Suprapubic skin (tissue), 4 donors: ENCODE measurements around the gene REEP6. TPM values are rescaled to one million over a fixed set of nuclear protein-coding genes. Genes with fewer than 3 reads are reported as not detected.

Source experiments
- DNase-seq, 2 donors: peaks; one replicate each; pipeline ENCODE4 v3.0.0-alpha.2; 2019; ENCODE audit warnings: low spot score in 2 of 2
- H3K27ac ChIP-seq: fragments of 200-600 bp; sonication (generic); one replicate; pipeline ENCODE4 v1.5.1; 2019
- H3K27me3 ChIP-seq: fragments of 200-600 bp; sonication (generic); one replicate; pipeline ENCODE4 v1.5.1; 2019
- H3K36me3 ChIP-seq: fragments of 200-600 bp; sonication (generic); one replicate; pipeline ENCODE4 v1.5.1; 2019
- H3K4me1 ChIP-seq: fragments of 200-600 bp; sonication (generic); one replicate; pipeline ENCODE4 v1.5.1; 2019
- H3K4me3 ChIP-seq: fragments of 200-600 bp; sonication (generic); one replicate; pipeline ENCODE4 v1.5.1; 2019; ENCODE audit warnings: mild to moderate bottlenecking
- H3K9me3 ChIP-seq: fragments of 200-600 bp; sonication (generic); one replicate; pipeline ENCODE4 v1.5.1; 2019
- CTCF ChIP-seq, 2 donors: fragments of 200-600 bp in 1 of 2; fragments of 450-650 bp in 1 of 2; sonication (generic) in 1 of 2; IDR thresholded peaks; one replicate each; pipeline ENCODE4 v1.5.1; 2016 to 2019; ENCODE audit warnings: antibody characterized with exemption in 2 of 2, mild to moderate bottlenecking in 1 of 2, moderate library complexity in 1 of 2
- EP300 ChIP-seq: sonication (generic); formaldehyde crosslinking; IDR thresholded peaks from one replicate; pipeline ENCODE4 v1.6.1; 2017; ENCODE audit warnings: antibody characterized with exemption
- POLR2A ChIP-seq, 2 donors: fragments of 450-650 bp; IDR thresholded peaks; one replicate each; pipeline ENCODE4 v1.6.1; 2017; ENCODE audit warnings: antibody characterized with exemption in 2 of 2, mild to moderate bottlenecking in 2 of 2, moderate library complexity in 2 of 2
- POLR2AphosphoS5 ChIP-seq, 3 donors: sonication (generic); formaldehyde crosslinking; IDR thresholded peaks; one replicate each; pipeline ENCODE4 v1.6.1; 2017; ENCODE audit warnings: antibody characterized with exemption in 3 of 3
- WGBS: methylation state at CpG from one replicate; pipeline ENCODE4 v1.1.5; 2018; 5-methylcytosine and 5-hydroxymethylcytosine counted together
- total RNA-seq, 4 donors: library from RNA; depleted of rRNA; stranded (reverse); fragments of >200 nt; gene quantifications; one replicate each; pipeline ENCODE4 v1.1.0, GENCODE V29; 2016

Gene REEP6
- total RNA-seq, 4 donors from 2014 or later: 3.2 to 11.8 (median 8.1) TPM

- Histone ChIP-seq H3K4me1 (peaks cover 21% of the 10 kb centered on the region), H3K36me3 (no peaks in the 10 kb centered on the region), H3K4me3 (no peak overlapping the region), H3K9me3 (no peaks in the 10 kb centered on the region), H3K27ac (no peak overlapping the region), H3K27me3 (no peaks in the 10 kb centered on the region)
- 88% methylated on average over 24 of the region's 56 CpGs for WGBS
- TF ChIP-seq POLR2AphosphoS5 (IDR thresholded peaks at IDR 0.05): no peak
- no peak for TF ChIP-seq EP300
- no peak for TF ChIP-seq POLR2A (IDR thresholded peaks at IDR 0.05)
- DNase-seq: peak in 1 of 2 donors; percentile 53
Measured at GRCh38 chr19:1486720-1487575, 4.0 kb upstream of the REEP6 start.

- Histone ChIP-seq H3K27me3 (no peaks in the 10 kb centered on the region), H3K27ac (no peak overlapping the region), H3K4me1 (peaks cover 21% of the 10 kb centered on the region), H3K9me3 (no peaks in the 10 kb centered on the region), H3K36me3 (no peaks in the 10 kb centered on the region), H3K4me3 (no peak overlapping the region)
- DNase-seq: peak in 1 of 2 donors; percentile 71
- TF ChIP-seq POLR2A (IDR thresholded peaks at IDR 0.05) (no peak), CTCF (IDR thresholded peaks at IDR 0.05) (no peak), EP300 (no peak), POLR2AphosphoS5 (IDR thresholded peaks at IDR 0.05) (no peak)
- 91% methylated on average over 9 of the region's 40 CpGs for WGBS
Measured at GRCh38 chr19:1487576-1488281, 3.3 kb upstream of the REEP6 start.

- H3K9me3 ChIP-seq: no peaks in the 10 kb centered on the region
- no peak overlapping the region for H3K27ac ChIP-seq
- no peak for DNase-seq
- H3K36me3 ChIP-seq: no peaks in the 10 kb centered on the region
- no peak overlapping the region for H3K4me3 ChIP-seq
- peaks cover 21% of the 10 kb centered on the region for H3K4me1 ChIP-seq
- no peaks in the 10 kb centered on the region for H3K27me3 ChIP-seq
- TF ChIP-seq POLR2AphosphoS5 (IDR thresholded peaks at IDR 0.05): no peak
- 92% methylated on average over 11 of the region's 11 CpGs for WGBS
Measured at GRCh38 chr19:1488282-1488601, 2.7 kb upstream of the REEP6 start.

GRCh38 chr19:1489463-1490310, 1.3 kb upstream of the REEP6 start:
- 48% methylated on average over 15 of the region's 37 CpGs for WGBS
- H3K27me3 ChIP-seq: no peaks in the 10 kb centered on the region
- H3K36me3 ChIP-seq: no peaks in the 10 kb centered on the region
- no peak overlapping the region for H3K27ac ChIP-seq
- DNase-seq: no peak
- H3K9me3 ChIP-seq: no peaks in the 10 kb centered on the region
- peak overlapping the region; percentile 59 for H3K4me3 ChIP-seq
- no peak for TF ChIP-seq POLR2A (IDR thresholded peaks at IDR 0.05)
- no peak for TF ChIP-seq CTCF (IDR thresholded peaks at IDR 0.05)
- TF ChIP-seq EP300: no peak
- no peak for TF ChIP-seq POLR2AphosphoS5 (IDR thresholded peaks at IDR 0.05)
- H3K4me1 ChIP-seq: peaks cover 21% of the 10 kb centered on the region

GRCh38 chr19:1490311-1491113, 469 bp upstream of the REEP6 start, which contains the start of gene PCSK4:
Gene PCSK4, minus strand, starts transcription at chr19:1490350. Its CDS starts 4 bp downstream, at chr19:1490346.
- Histone ChIP-seq H3K27ac (peak within 1 kb of the TSS; percentile 42), H3K36me3 (no peaks in the 10 kb centered on the region), H3K4me1 (peaks cover 21% of the 10 kb centered on the region), H3K4me3 (peak within 1 kb of the TSS; percentile 59), H3K9me3 (no peaks in the 10 kb centered on the region), H3K27me3 (no peaks in the 10 kb centered on the region)
- TF ChIP-seq EP300 (no peak), POLR2A (IDR thresholded peaks at IDR 0.05) (no peak), POLR2AphosphoS5 (IDR thresholded peaks at IDR 0.05) (peak in 2 of 3 donors; percentile 55 to 57)
- DNase-seq: peak; percentile 100
- 2% methylated on average over 35 of the region's 74 CpGs for WGBS

GRCh38 chr19:1491849-1492170, 829 bp downstream of the REEP6 start:
- no peak for TF ChIP-seq POLR2A (IDR thresholded peaks at IDR 0.05)
- TF ChIP-seq CTCF (IDR thresholded peaks at IDR 0.05): no peak
- no peak for TF ChIP-seq EP300
- no peak overlapping the region for H3K27ac ChIP-seq
- peak overlapping the region; percentile 59 for H3K4me3 ChIP-seq
- H3K4me1 ChIP-seq: peaks cover 30% of the 10 kb centered on the region
- H3K27me3 ChIP-seq: peaks cover 5% of the 10 kb centered on the region
- no peaks in the 10 kb centered on the region for H3K36me3 ChIP-seq
- 60% methylated on average over 12 of the region's 12 CpGs for WGBS
- DNase-seq: peak in 1 of 2 donors; percentile 69
- H3K9me3 ChIP-seq: no peaks in the 10 kb centered on the region
